HEK293 (cell line): ENCODE measurements around the gene PPFIBP1.

Experiments
- CTCF ChIA-PET: fragments of 350-600 bp; formaldehyde crosslinking; extraction: SDS; loops from one replicate; lab custom pipeline; 2021; ENCODE audit warnings: antibody characterized with exemption; lab: Yijun Ruan, JAX
- POLR2A ChIA-PET: fragments of 300-600 bp; formaldehyde crosslinking; extraction: SDS; loops from one replicate; lab custom pipeline; 2020; ENCODE audit warnings: antibody characterized with exemption, inconsistent platforms; lab: Yijun Ruan, JAX
- H3K27ac ChIP-seq: fragments of 200-500 bp; sonication (Bioruptor generic); 2 replicates; pipeline ENCODE4 v1.5.1; 2014; ENCODE audit warnings: low read depth, low read length, control low read depth, inconsistent platforms; ENCODE audit errors: extremely low read depth
- H3K36me3 ChIP-seq, 2 experiments: fragments of 200-500 bp in 1 of 2; sonication (Bioruptor generic) in 1 of 2; 1 replicate in 1 of 2; 2 replicates in 1 of 2; pipeline ENCODE4 v1.5.1; 2014 to 2017; ENCODE audit warnings: inconsistent platforms in 2 of 2, low read length in 2 of 2; ENCODE audit not compliant: control insufficient read depth in 2 of 2, insufficient read depth in 1 of 2
- H3K4me1 ChIP-seq: fragments of 200-500 bp; sonication (Bioruptor generic); 2 replicates; pipeline ENCODE4 v1.5.1; 2014; ENCODE audit warnings: mild to moderate bottlenecking, low read length, inconsistent platforms; ENCODE audit not compliant: control insufficient read depth, insufficient read depth
- H3K4me3 ChIP-seq: 2 replicates; pipeline ENCODE4 v1.5.1; 2011; ENCODE audit warnings: low read depth, mild to moderate bottlenecking, control low read depth, low read length, moderate library complexity
- H3K9me3 ChIP-seq: fragments of 200-500 bp; sonication (Bioruptor generic); 2 replicates; pipeline ENCODE4 v1.5.1; 2014; ENCODE audit warnings: low read depth, low read length, inconsistent platforms; ENCODE audit not compliant: control insufficient read depth, insufficient read depth
- GFI1B ChIP-seq: fragments of 450-650 bp; formaldehyde crosslinking; IDR thresholded peaks from 2 replicates; pipeline ENCODE4 v1.5.1; 2016; ENCODE audit warnings: missing biosample characterization, missing genetic modification characterization
- SCRT2 ChIP-seq: fragments of 450-650 bp; formaldehyde crosslinking; IDR thresholded peaks from 2 replicates; pipeline ENCODE4 v1.5.1; 2016; ENCODE audit warnings: missing biosample characterization, missing genetic modification characterization
- ZBTB21 ChIP-seq: fragments of 450-650 bp; formaldehyde crosslinking; IDR thresholded peaks from 2 replicates; pipeline ENCODE4 v1.5.1; 2017; ENCODE audit warnings: missing biosample characterization, missing genetic modification characterization
- ZBTB8A ChIP-seq: fragments of 450-650 bp; formaldehyde crosslinking; IDR thresholded peaks from 2 replicates; pipeline ENCODE4 v1.5.1; 2016; ENCODE audit warnings: missing biosample characterization, missing genetic modification characterization
- ZNF112 ChIP-seq: fragments of 450-650 bp; formaldehyde crosslinking; IDR thresholded peaks from 2 replicates; pipeline ENCODE4 v1.5.0; 2017; ENCODE audit warnings: missing biosample characterization, missing genetic modification characterization
- ZNF157 ChIP-seq: fragments of 450-650 bp; formaldehyde crosslinking; IDR thresholded peaks from 2 replicates; pipeline ENCODE4 v1.5.1; 2016; ENCODE audit warnings: missing biosample characterization, missing genetic modification characterization
- ZNF223 ChIP-seq: fragments of 450-650 bp; formaldehyde crosslinking; IDR thresholded peaks from 2 replicates; pipeline ENCODE4 v1.5.1; 2016; ENCODE audit warnings: missing biosample characterization, missing genetic modification characterization
- ZNF274 ChIP-seq, 2 experiments: fragments of 200-500 bp in 1 of 2; fragments of 450-650 bp in 1 of 2; sonication (Bioruptor generic) in 1 of 2; formaldehyde crosslinking in 1 of 2; IDR thresholded peaks; 2 replicates each; pipeline versions ENCODE4 v1.5.1 to v1.6.1; 2014 to 2016; ENCODE audit warnings: borderline replicate concordance in 1 of 2, inconsistent platforms in 1 of 2, low read length in 1 of 2, missing biosample characterization in 1 of 2, missing genetic modification characterization in 1 of 2
- ZNF302 ChIP-seq: fragments of 450-650 bp; formaldehyde crosslinking; IDR thresholded peaks from 2 replicates; pipeline ENCODE4 v1.5.1; 2016; ENCODE audit warnings: missing biosample characterization, missing genetic modification characterization, low read depth
- ZNF341 ChIP-seq: fragments of 450-650 bp; formaldehyde crosslinking; IDR thresholded peaks from 2 replicates; pipeline ENCODE4; 2016; ENCODE audit warnings: low read depth, missing biosample characterization, missing genetic modification characterization
- ZNF416 ChIP-seq: fragments of 450-650 bp; formaldehyde crosslinking; IDR thresholded peaks from 2 replicates; pipeline ENCODE4 v1.5.1; 2016; ENCODE audit warnings: missing biosample characterization, missing genetic modification characterization
- ZNF529 ChIP-seq: fragments of 450-650 bp; formaldehyde crosslinking; IDR thresholded peaks from 2 replicates; pipeline ENCODE4 v1.5.1; 2017; ENCODE audit warnings: missing genetic modification characterization, missing biosample characterization; ENCODE audit not compliant: insufficient replicate concordance
- ZNF555 ChIP-seq: fragments of 450-650 bp; formaldehyde crosslinking; conservative IDR thresholded peaks from 2 replicates; pipeline ENCODE4 v1.5.1; 2017; ENCODE audit warnings: missing biosample characterization, mild to moderate bottlenecking, missing genetic modification characterization, inconsistent platforms
- ZNF561 ChIP-seq: fragments of 450-650 bp; IDR thresholded peaks from 2 replicates; pipeline ENCODE4 v1.5.1; 2018; ENCODE audit warnings: missing biosample characterization, missing genetic modification characterization, borderline replicate concordance
- ZNF571 ChIP-seq: fragments of 450-650 bp; formaldehyde crosslinking; IDR thresholded peaks from 2 replicates; pipeline ENCODE4 v1.5.0; 2017; ENCODE audit warnings: missing biosample characterization, missing genetic modification characterization
- ZNF785 ChIP-seq: fragments of 450-650 bp; formaldehyde crosslinking; IDR thresholded peaks from 2 replicates; pipeline ENCODE4 v1.5.1; 2016; ENCODE audit warnings: missing biosample characterization, missing genetic modification characterization
- ZNF792 ChIP-seq: fragments of 450-650 bp; formaldehyde crosslinking; IDR thresholded peaks from 2 replicates; pipeline ENCODE4 v1.5.1; 2016; ENCODE audit warnings: missing biosample characterization, missing genetic modification characterization
- ZNF837 ChIP-seq: fragments of 450-650 bp; formaldehyde crosslinking; IDR thresholded peaks from 2 replicates; pipeline ENCODE4 v1.5.1; 2016; ENCODE audit warnings: missing biosample characterization, missing genetic modification characterization
- ZSCAN16 ChIP-seq: fragments of 450-650 bp; formaldehyde crosslinking; IDR thresholded peaks from 2 replicates; pipeline ENCODE4 v1.5.1; 2016; ENCODE audit warnings: missing biosample characterization, missing genetic modification characterization
- TF ChIP-seq, protein P1 (sequence below): fragments of 450-650 bp; formaldehyde crosslinking; IDR thresholded peaks from 2 replicates; pipeline ENCODE4 v1.5.1; 2017; ENCODE audit warnings: missing biosample characterization, missing genetic modification characterization
- TF ChIP-seq, protein P2 (sequence below): fragments of 450-650 bp; formaldehyde crosslinking; IDR thresholded peaks from 2 replicates; pipeline ENCODE4; 2016; ENCODE audit warnings: missing biosample characterization, missing genetic modification characterization
- TF ChIP-seq, protein P3 (sequence below): fragments of 450-650 bp; IDR thresholded peaks from 2 replicates; pipeline ENCODE4 v1.5.1; 2018; ENCODE audit warnings: missing biosample characterization, mild to moderate bottlenecking, missing genetic modification characterization
- TF ChIP-seq, protein P4 (sequence below): fragments of 450-650 bp; formaldehyde crosslinking; IDR thresholded peaks from 2 replicates; pipeline ENCODE4 v1.5.1; 2016; ENCODE audit warnings: missing biosample characterization, missing genetic modification characterization
- TF ChIP-seq, protein P5 (sequence below): fragments of 450-650 bp; formaldehyde crosslinking; IDR thresholded peaks from 2 replicates; pipeline ENCODE4 v1.5.1; 2016; ENCODE audit warnings: missing biosample characterization, missing genetic modification characterization

Gene PPFIBP1

DNA sequence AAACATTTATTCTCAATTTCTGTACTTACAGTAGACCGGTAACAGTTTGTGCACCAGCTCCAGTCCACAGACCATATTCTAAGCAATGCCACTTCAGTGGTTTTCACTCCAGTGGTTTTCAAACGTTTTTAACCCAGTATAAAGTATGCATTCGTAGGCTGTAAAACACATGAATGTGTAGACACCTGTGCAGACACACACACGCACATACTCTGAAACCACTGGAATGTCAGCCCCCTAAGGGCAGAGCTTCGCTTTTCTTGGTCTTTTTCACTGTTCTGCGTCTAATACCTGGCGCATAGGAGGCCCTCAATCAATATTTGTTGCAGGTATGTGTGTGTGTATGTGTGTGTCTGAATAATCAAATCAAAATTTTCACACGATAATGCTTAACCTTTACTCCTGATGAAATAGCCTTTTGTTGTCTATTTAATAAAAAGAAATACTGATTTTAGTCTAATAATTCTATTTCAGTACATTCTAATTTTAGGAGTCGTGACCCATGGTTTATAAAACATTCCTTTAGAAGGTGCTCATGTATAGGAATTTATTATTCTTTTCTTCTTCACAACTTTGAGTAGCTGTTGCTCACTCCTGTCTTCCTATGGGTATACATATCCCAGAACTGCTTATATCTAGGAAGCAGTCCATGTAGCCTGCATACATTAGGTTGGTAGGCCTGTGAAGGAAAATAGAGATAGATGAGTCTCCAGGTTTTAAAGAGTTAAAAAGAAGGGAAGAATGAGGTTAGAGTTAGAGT is 98.6 kb downstream of the PPFIBP1 start (continued):
- no peak for TF ChIP-seq ZNF529 (tag by site-specific recombination)
- no peak for TF ChIP-seq ZNF341 (tag by site-specific recombination)
- TF ChIP-seq ZNF785 (tag by site-specific recombination), result no peak
- no peak for TF ChIP-seq ZNF571
- TF ChIP-seq, all 188 proteins: peak for 0

DNA sequence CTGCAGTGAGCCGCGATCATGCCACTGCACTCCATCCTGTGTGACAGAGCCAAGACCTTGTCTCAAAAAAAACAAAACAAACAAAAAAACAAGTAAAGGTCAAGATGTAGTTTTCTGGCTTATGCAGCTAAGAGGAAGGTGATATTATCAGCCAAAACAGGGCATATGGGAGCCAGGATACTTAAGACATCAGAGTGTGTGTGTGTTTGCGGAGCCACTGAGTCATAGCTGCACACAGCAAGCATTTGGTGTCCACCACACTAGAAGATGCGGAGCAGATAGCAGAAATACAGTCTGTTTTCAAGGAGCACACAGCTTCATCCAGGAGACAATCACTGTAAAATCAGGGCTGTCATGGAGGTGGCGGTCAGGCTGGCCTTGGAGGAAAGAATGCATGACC is 99.6 kb downstream of the PPFIBP1 start:
- no peak for TF ChIP-seq ZNF302 (tag by site-specific recombination)
- no peak for TF ChIP-seq SCRT2 (tag by site-specific recombination)
- TF ChIP-seq, protein P1, sequence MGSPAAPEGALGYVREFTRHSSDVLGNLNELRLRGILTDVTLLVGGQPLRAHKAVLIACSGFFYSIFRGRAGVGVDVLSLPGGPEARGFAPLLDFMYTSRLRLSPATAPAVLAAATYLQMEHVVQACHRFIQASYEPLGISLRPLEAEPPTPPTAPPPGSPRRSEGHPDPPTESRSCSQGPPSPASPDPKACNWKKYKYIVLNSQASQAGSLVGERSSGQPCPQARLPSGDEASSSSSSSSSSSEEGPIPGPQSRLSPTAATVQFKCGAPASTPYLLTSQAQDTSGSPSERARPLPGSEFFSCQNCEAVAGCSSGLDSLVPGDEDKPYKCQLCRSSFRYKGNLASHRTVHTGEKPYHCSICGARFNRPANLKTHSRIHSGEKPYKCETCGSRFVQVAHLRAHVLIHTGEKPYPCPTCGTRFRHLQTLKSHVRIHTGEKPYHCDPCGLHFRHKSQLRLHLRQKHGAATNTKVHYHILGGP (tag by site-specific recombination), result no peak
- no peak for TF ChIP-seq ZNF223 (tag by site-specific recombination)
- TF ChIP-seq, protein P2, sequence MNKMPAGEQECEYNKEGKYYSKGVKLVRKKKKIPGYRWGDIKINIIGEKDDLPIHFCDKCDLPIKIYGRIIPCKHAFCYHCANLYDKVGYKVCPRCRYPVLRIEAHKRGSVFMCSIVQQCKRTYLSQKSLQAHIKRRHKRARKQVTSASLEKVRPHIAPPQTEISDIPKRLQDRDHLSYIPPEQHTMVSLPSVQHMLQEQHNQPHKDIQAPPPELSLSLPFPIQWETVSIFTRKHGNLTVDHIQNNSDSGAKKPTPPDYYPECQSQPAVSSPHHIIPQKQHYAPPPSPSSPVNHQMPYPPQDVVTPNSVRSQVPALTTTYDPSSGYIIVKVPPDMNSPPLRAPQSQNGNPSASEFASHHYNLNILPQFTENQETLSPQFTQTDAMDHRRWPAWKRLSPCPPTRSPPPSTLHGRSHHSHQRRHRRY (tag by site-specific recombination), result no peak
- TF ChIP-seq ZNF157 (tag by site-specific recombination), result no peak
- no peaks in the 10 kb centered on the region for H3K9me3 ChIP-seq
- ChIA-PET CTCF (interaction anchor here (0.7 to 1.0 kb wide), 2 partner anchors 10 to 68 kb away, joined by 3 read pairs; no protein-coding TSS in a partner anchor), POLR2A (no interaction called here)
- H3K4me1 ChIP-seq, result 0 out of 2 replicates have a peak, but pooled peaks cover 4% of the 10 kb centered on the region
- H3K4me3 ChIP-seq, result no peak overlapping the region
- no peaks in the 10 kb centered on the region for H3K36me3 ChIP-seq
- no peak overlapping the region for H3K27ac ChIP-seq

DNA sequence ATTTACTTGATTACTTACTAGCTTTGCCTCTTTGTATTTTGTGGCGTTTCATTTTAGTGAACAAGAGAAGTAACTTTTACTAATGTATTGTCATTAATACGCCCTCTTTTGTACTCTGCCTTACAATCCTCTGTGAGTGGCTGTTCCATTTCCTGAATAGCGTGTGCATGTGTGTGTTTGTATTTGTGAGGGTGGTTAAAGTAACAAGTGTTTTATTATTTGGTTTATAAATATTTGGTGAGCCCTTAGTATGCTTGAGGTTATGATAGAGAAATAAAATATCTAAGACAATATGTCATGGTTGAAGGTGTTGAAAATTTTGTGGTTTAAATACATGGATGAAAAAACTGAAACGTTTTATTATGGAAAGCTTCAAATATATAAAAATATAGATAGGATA is 100.6 kb downstream of the PPFIBP1 start:
- Histone ChIP-seq H3K4me1 (no peaks in the 10 kb centered on the region), H3K27ac (no peak overlapping the region), H3K9me3 (no peaks in the 10 kb centered on the region), H3K36me3 (no peaks in the 10 kb centered on the region), H3K4me3 (no peak overlapping the region)
- ChIA-PET CTCF (interaction anchor here (1.0 kb wide), 1 partner anchor 200 kb away, joined by 3 read pairs; no protein-coding TSS in a partner anchor), POLR2A (no interaction called here)
- TF ChIP-seq ZNF561 (tag by site-specific recombination) (no peak), ZNF223 (tag by site-specific recombination) (no peak), ZNF555 (tag by site-specific recombination) (no peak), ZNF416 (tag by site-specific recombination) (no peak), ZBTB8A (tag by site-specific recombination) (no peak), ZSCAN16 (tag by site-specific recombination) (no peak), ZNF837 (tag by site-specific recombination) (no peak), ZBTB21 (no peak), ZNF112 (no peak), ZNF792 (tag by site-specific recombination) (no peak), ZNF571 (no peak), ZNF274 (IDR thresholded peaks at IDR 0.05; ENCODE audit: low read length) (no peak), ZNF274 (tag by site-specific recombination; IDR thresholded peaks at IDR 0.05; ENCODE audit: borderline replicate concordance) (no peak), GFI1B (no peak)
- TF ChIP-seq, protein P3, sequence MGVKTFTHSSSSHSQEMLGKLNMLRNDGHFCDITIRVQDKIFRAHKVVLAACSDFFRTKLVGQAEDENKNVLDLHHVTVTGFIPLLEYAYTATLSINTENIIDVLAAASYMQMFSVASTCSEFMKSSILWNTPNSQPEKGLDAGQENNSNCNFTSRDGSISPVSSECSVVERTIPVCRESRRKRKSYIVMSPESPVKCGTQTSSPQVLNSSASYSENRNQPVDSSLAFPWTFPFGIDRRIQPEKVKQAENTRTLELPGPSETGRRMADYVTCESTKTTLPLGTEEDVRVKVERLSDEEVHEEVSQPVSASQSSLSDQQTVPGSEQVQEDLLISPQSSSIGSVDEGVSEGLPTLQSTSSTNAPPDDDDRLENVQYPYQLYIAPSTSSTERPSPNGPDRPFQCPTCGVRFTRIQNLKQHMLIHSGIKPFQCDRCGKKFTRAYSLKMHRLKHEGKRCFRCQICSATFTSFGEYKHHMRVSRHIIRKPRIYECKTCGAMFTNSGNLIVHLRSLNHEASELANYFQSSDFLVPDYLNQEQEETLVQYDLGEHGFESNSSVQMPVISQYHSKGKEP (tag by site-specific recombination), result no peak
- TF ChIP-seq, protein P4, sequence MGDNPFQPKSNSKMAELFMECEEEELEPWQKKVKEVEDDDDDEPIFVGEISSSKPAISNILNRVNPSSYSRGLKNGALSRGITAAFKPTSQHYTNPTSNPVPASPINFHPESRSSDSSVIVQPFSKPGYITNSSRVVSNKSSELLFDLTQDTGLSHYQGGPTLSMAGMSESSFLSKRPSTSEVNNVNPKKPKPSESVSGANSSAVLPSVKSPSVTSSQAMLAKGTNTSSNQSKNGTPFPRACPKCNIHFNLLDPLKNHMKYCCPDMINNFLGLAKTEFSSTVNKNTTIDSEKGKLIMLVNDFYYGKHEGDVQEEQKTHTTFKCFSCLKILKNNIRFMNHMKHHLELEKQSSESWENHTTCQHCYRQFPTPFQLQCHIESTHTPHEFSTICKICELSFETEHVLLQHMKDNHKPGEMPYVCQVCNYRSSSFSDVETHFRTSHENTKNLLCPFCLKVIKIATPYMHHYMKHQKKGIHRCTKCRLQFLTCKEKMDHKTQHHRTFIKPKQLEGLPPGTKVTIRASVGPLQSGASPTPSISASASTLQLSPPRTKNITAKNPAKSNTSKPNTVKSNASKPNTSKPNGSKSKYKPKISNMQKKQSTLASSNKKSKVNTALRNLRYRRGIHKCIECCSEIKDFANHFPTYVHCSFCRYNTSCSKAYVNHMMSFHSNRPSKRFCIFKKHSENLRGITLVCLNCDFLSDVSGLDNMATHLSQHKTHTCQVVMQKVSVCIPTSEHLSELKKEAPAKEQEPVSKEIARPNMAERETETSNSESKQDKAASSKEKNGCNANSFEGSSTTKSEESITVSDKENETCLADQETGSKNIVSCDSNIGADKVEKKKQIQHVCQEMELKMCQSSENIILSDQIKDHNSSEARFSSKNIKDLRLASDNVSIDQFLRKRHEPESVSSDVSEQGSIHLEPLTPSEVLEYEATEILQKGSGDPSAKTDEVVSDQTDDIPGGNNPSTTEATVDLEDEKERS (tag by site-specific recombination), result no peak
- TF ChIP-seq, protein P5, sequence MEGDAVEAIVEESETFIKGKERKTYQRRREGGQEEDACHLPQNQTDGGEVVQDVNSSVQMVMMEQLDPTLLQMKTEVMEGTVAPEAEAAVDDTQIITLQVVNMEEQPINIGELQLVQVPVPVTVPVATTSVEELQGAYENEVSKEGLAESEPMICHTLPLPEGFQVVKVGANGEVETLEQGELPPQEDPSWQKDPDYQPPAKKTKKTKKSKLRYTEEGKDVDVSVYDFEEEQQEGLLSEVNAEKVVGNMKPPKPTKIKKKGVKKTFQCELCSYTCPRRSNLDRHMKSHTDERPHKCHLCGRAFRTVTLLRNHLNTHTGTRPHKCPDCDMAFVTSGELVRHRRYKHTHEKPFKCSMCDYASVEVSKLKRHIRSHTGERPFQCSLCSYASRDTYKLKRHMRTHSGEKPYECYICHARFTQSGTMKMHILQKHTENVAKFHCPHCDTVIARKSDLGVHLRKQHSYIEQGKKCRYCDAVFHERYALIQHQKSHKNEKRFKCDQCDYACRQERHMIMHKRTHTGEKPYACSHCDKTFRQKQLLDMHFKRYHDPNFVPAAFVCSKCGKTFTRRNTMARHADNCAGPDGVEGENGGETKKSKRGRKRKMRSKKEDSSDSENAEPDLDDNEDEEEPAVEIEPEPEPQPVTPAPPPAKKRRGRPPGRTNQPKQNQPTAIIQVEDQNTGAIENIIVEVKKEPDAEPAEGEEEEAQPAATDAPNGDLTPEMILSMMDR (tag by site-specific recombination), result no peak
